Loucy (cell line): ENCODE data around the gene MCM9.

Source experiments
- CTCF ChIP-seq: fragments of 200-600 bp; sonication (generic); conservative IDR thresholded peaks from 2 replicates; pipeline ENCODE4 v1.5.1; 2014; ENCODE audit warnings: mild to moderate bottlenecking, antibody characterized with exemption, low read length
- EZH2phosphoT487 ChIP-seq: fragments of 200-600 bp; IDR thresholded peaks from 2 replicates; pipeline ENCODE4 v1.6.1; 2018; ENCODE audit warnings: antibody characterized with exemption, mild to moderate bottlenecking, moderate library complexity, borderline replicate concordance

- TF ChIP-seq CTCF: no peak
- no peak for TF ChIP-seq EZH2phosphoT487
These were observed 29.1 kb downstream of the MCM9 start for GRCh38 chr6:118905851-118906250.
